HG02763 (cell line): Measurements from ENCODE around the gene SLC2A3.
"Not testable (repeated sequence)": the region's sequence is repeated elsewhere in the genome, so short reads cannot be mapped to it uniquely, and the experiment has no call there.

Experiments used
- ATAC-seq: cut with Tn5 transposase; IDR thresholded peaks from one replicate; pipeline ENCODE4 v1.9.1; 2021; ENCODE audit warnings: mild to moderate bottlenecking, moderate library complexity; ENCODE audit not compliant: unreplicated experiment

Gene SLC2A3

GRCh38 chr12:7917392-7918267 lies 18.4 kb downstream of the SLC2A3 start:
- ATAC-seq: no peak

GRCh38 chr12:7916936-7917335 lies 19.1 kb downstream of the SLC2A3 start:
- no peak for ATAC-seq

- no peak for ATAC-seq
Observed at GRCh38 chr12:7915661-7916403, 20.2 kb downstream of the SLC2A3 start.

- ATAC-seq: not testable (repeated sequence)
Observed at GRCh38 chr12:7910106-7910505, 25.9 kb downstream of the SLC2A3 start.

- no peak for ATAC-seq
Observed at GRCh38 chr12:7907009-7907408, 29.0 kb downstream of the SLC2A3 start.

- not testable (repeated sequence) for ATAC-seq
Observed at GRCh38 chr12:7906303-7906702, 29.7 kb downstream of the SLC2A3 start.

GRCh38 chr12:7905600-7906125 lies 30.3 kb downstream of the SLC2A3 start:
- not testable (repeated sequence) for ATAC-seq

GRCh38 chr12:7905071-7905470 lies 30.9 kb downstream of the SLC2A3 start:
- ATAC-seq: no peak

- ATAC-seq: not testable (repeated sequence)
Observed at GRCh38 chr12:7902416-7902815, 33.6 kb downstream of the SLC2A3 start.

GRCh38 chr12:7899755-7900154 lies 36.2 kb downstream of the SLC2A3 start:
- no peak for ATAC-seq

GRCh38 chr12:7896726-7897125 lies 39.3 kb downstream of the SLC2A3 start:
- not testable (repeated sequence) for ATAC-seq

GRCh38 chr12:7892186-7892980 lies 43.6 kb downstream of the SLC2A3 start:
- ATAC-seq: no peak

- no peak for ATAC-seq
Observed at GRCh38 chr12:7884689-7885088, 51.3 kb downstream of the SLC2A3 start.

GRCh38 chr12:7881736-7882120 lies 54.3 kb downstream of the SLC2A3 start:
- ATAC-seq: not testable (repeated sequence)

- not testable (repeated sequence) for ATAC-seq
Observed at GRCh38 chr12:7880952-7881735, 54.8 kb downstream of the SLC2A3 start.

GRCh38 chr12:7879246-7879645 lies 56.7 kb downstream of the SLC2A3 start:
- ATAC-seq: no peak

- ATAC-seq: no peak
Observed at GRCh38 chr12:7877420-7877819, 58.6 kb downstream of the SLC2A3 start.

- ATAC-seq: no peak
Observed at GRCh38 chr12:7872566-7873319, 63.2 kb downstream of the SLC2A3 start, which contains the start of gene SLC2A14. Gene SLC2A14, minus strand, starts transcription at chr12:7872915. Its CDS starts 3,035 bp downstream, at chr12:7869880.

GRCh38 chr12:7870335-7870734 lies 65.7 kb downstream of the SLC2A3 start:
- ATAC-seq: no peak
